ENCODE data around the gene DTX1.

DNA sequence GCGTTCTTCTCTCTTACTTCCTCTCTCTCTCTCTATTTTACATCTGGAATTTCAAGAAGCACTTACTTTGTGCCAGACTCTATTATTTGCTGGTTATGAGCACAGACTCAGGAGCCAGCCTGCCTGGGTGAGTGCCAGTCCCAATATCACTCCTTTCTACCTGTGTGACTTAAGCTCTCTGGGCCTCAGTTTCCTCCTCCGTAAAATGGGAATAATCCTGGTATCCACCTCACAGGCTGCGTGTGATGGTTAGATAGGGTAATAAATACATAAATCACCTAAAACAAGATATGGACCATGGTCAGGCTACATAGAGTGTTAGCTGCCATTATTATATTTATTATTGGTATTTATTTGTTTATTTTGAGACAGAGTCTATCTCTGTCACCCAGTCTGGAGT is 54.7 kb downstream of the DTX1 start:
- TF ChIP-seq CTCF (IDR thresholded peaks at IDR 0.05; ENCODE audit: control extremely low read depth in 1 of 3, insufficient read depth in 1 of 3, low read depth in 1 of 3, low read length in 3 of 3) (no peak), CHD2 (IDR thresholded peaks at IDR 0.05; ENCODE audit: low read length) (no peak)
